Activated T-helper 1 cell treated with anti-CD3 and anti-CD28 coated beads, Interleukin-12 subunit alpha, Interleukin-12 subunit beta, Interleukin-2, Interleukin-4 antibody, amounts not matched to agents 30 ng/mL and 10 ng/mL and 1 ng/mL, durations not matched to agents 14 hours and 24 hours and 36 hours (primary cell): ENCODE measurements around the gene TMEM212. TPM values are rescaled to one million over a fixed set of nuclear protein-coding genes. Genes with fewer than 3 reads are reported as not detected.

ENCODE experiments used
- DNase-seq: peaks from one replicate; pipeline ENCODE4 v3.0.0; 2021; ENCODE audit warnings: low spot score
- H3K27ac Mint-ChIP-seq: one replicate; pipeline ENCODE4 v1.8.0; 2021; ENCODE audit warnings: mild to moderate bottlenecking, mixed read lengths
- H3K27me3 Mint-ChIP-seq: one replicate; pipeline ENCODE4 v1.8.0; 2022; ENCODE audit warnings: mild to moderate bottlenecking, moderate library complexity, mixed read lengths; ENCODE audit not compliant: insufficient read depth
- H3K36me3 Mint-ChIP-seq: one replicate; pipeline ENCODE4 v1.8.0; 2021; ENCODE audit warnings: low read depth, mixed read lengths
- H3K4me1 Mint-ChIP-seq: one replicate; pipeline ENCODE4 v1.8.0; 2021; ENCODE audit warnings: low read depth, mixed read lengths
- H3K4me3 Mint-ChIP-seq: one replicate; pipeline ENCODE4 v1.8.0; 2021; ENCODE audit warnings: mild to moderate bottlenecking, moderate library complexity, mixed read lengths
- H3K9me3 Mint-ChIP-seq: one replicate; pipeline ENCODE4 v1.8.0; 2021; ENCODE audit warnings: mixed read lengths
- intact Hi-C: fragments of 100-400 bp; cut with micrococcal nuclease; formaldehyde crosslinking; loops from one replicate; pipeline ENCODE4 v1.15.1; 2024
- total RNA-seq: library from RNA; stranded (reverse); gene quantifications from 2 replicates; pipeline ENCODE4 v1.2.3, GENCODE V29; 2022

The TMEM212 gene
- total RNA-seq: not detected in 2 replicates

DNA sequence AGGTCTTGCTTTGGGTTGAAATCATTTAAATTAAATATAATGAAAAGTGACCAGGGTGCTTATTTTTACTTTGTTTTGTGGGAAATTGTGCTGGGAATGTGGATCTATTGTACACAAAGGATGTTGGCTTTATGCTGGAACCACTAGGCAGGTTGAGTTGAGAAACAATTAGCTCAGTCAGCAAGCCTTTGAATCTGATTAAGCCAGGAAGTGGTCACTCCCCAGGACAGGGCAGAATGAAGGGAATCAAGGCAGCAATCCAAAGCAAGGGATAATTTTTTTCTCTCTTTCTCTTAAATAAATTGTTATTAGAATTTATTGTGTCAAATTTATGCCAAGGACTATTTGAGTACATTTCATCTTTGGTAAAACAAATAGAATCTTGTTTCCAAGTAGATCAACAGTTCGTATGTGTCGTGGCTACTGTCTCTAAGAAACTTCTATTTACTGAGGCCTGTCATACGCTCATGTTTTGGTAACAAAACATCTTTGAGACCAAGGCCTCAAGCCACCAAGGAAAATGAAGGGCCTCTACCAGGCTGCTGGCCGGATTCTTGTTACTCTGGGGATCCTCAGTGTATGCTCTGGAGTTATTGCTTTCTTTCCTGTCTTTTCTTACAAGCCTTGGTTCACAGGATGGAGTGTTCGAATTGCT is at the start of gene TMEM212:
TMEM212 (plus strand) TSS at position 486 of the 655 bp plus-strand sequence; CDS start at position 521, 35 bp downstream.
- intact Hi-C loops: loop anchor here (10.0 kb wide), 2 partner anchors 262 to 588 kb away; no protein-coding TSS in a partner anchor
- H3K27ac Mint-ChIP-seq: no peak within 1 kb of the TSS
- peaks cover 8% of the 10 kb centered on the region for H3K9me3 Mint-ChIP-seq
- H3K4me1 Mint-ChIP-seq: peaks cover 20% of the 10 kb centered on the region
- H3K4me3 Mint-ChIP-seq: no peak within 1 kb of the TSS
- peaks cover 2% of the 10 kb centered on the region for H3K36me3 Mint-ChIP-seq
- DNase-seq: no peak
- peaks cover 22% of the 10 kb centered on the region for H3K27me3 Mint-ChIP-seq

DNA sequence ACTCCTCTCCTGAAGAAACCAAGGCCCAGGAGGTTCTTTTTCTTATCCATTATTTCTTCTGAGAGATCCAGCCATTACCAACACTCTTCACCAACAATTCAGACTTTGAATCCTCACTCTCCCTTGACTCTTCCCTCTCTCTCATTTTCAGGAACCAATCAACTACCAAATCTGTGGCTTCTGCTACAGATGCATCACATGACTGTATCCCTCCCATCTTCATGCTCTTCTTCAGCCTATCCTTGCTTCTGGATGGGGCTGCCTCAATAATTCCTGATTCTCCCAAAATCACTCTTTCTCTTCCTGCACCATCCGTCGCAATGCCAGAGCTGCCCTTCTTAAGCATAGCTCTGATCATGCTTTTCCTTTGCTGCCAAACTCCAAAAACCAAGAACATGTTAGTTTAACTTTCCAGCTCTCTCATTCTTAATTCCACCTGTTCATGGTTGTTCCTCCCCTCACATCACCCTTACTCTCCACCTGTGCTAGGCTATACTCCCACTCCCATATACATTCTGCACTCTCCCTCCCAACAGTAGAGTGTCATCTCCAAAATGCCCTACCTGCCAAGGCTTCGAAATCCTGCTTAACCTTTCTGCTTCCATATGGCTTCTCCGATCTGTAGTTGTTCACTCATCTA is 46.4 kb upstream of the TMEM212 start:
- no peak overlapping the region for H3K4me3 Mint-ChIP-seq
- H3K4me1 Mint-ChIP-seq: no peaks in the 10 kb centered on the region
- no peaks in the 10 kb centered on the region for H3K36me3 Mint-ChIP-seq
- intact Hi-C loops: no loop called here
- no peak overlapping the region for H3K27ac Mint-ChIP-seq
- peaks cover 4% of the 10 kb centered on the region for H3K27me3 Mint-ChIP-seq
- DNase-seq: no peak
- no peaks in the 10 kb centered on the region for H3K9me3 Mint-ChIP-seq

DNA sequence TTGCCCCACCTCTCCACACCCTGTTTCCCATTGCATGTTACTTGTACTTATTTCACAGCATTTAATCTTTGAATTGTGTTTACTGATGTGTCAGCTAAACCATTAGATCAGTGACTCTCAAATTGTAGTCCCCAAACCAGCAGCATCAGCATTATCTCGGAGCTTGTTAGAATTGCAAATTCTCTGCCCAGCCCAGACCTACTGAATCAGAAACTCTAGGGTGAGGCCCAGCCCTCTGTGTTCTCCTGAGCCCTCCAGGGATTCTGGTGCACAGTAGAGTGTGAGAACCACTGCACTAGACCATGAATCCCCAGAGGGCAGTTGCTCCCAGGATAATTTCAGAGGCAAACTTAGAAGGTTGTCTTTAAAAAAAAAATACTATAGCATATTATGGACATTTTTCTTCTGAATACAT is 45.9 kb upstream of the TMEM212 start:
- Mint-ChIP-seq H3K36me3 (no peaks in the 10 kb centered on the region), H3K27ac (no peak overlapping the region), H3K9me3 (no peaks in the 10 kb centered on the region), H3K4me1 (no peaks in the 10 kb centered on the region), H3K4me3 (no peak overlapping the region), H3K27me3 (peaks cover 7% of the 10 kb centered on the region)
- intact Hi-C loops: no loop called here
- no peak for DNase-seq

DNA sequence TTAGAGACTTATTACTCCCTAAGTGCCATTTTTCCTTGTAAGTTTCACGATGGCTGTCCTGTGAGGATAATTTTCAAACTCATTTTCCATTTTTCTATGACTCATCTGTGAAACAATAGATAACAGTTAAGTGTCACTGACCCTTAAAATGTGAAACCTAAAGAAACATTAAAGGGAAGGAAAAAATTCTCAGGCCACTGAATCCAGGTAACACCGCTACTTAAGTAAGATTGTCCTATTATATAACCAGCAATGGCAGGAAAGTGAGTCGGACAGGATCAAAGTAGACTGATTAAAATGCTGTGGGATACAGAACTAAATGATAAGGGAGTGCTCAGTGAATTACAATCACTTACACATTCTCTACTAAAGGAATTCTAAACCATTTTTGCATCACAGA is 45.3 kb upstream of the TMEM212 start:
- intact Hi-C loops: no loop called here
- peaks cover 9% of the 10 kb centered on the region for H3K27me3 Mint-ChIP-seq
- no peak for DNase-seq
- no peaks in the 10 kb centered on the region for H3K36me3 Mint-ChIP-seq
- no peaks in the 10 kb centered on the region for H3K4me1 Mint-ChIP-seq
- no peak overlapping the region for H3K4me3 Mint-ChIP-seq
- H3K9me3 Mint-ChIP-seq: no peaks in the 10 kb centered on the region
- no peak overlapping the region for H3K27ac Mint-ChIP-seq

DNA sequence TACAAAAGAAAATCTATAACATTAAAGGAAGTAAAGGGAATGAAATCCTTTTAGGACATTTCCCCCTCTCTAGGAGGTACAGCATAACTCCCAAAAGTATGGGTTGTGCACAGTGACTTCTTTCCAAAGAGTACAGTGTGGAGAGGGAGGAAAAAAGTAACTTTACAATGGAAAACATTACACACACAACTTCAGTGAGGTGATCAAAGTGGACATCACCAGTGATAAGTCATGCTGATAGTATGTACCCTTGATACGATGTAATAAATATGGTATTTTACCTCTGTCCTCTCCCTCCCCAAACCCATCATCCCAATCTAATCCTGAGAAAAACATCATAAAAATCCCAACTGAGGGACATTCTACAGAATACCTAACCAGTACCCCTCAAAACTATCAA is 43.6 kb upstream of the TMEM212 start:
- no peak for DNase-seq
- intact Hi-C loops: no loop called here
- Mint-ChIP-seq H3K4me3 (no peak overlapping the region), H3K27ac (no peak overlapping the region), H3K9me3 (no peaks in the 10 kb centered on the region), H3K36me3 (no peaks in the 10 kb centered on the region), H3K27me3 (peaks cover 9% of the 10 kb centered on the region), H3K4me1 (no peaks in the 10 kb centered on the region)

DNA sequence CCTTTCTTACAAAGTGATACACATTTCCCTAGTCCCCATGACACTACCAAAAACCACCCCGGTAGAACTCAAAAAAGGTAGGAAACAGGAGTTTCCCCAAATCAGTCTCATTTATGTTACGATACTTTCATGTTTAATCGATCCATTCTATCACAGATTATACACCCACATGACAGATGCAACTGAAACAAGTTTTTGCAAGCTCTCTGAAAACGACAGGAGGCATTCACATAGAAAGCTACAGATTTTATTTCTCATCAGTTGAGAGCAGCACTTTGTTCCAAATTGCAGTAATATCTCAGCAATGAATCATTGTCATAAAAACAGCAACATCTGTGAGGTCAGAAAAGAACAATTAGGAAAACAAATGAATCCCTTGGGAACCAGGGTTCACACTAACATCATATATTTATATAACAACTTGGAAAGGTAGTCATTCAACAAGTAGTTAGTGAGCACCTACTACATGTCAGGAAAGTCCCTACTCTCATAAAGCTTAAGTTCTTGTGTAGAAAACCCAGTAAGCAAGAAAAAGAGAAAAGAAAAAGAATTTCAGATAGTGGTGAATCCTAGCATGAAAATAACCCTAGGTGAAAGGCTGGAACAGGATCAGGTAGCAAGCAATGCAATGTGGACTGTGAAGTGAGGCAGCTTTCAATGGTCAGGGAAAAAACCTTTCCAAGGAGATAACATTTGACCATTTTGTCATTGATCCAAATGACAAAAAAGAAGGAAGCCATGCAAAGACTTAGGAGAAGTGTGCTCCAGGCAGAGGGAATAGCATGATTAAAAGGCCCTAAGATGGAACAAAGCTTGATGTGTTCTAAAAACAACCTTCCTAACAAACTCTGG is 41.2 kb upstream of the TMEM212 start:
- intact Hi-C loops: no loop called here
- Mint-ChIP-seq H3K9me3 (no peaks in the 10 kb centered on the region), H3K4me1 (no peaks in the 10 kb centered on the region), H3K4me3 (no peak overlapping the region), H3K27ac (no peak overlapping the region), H3K36me3 (no peaks in the 10 kb centered on the region), H3K27me3 (peaks cover 15% of the 10 kb centered on the region)
- DNase-seq: no peak

DNA sequence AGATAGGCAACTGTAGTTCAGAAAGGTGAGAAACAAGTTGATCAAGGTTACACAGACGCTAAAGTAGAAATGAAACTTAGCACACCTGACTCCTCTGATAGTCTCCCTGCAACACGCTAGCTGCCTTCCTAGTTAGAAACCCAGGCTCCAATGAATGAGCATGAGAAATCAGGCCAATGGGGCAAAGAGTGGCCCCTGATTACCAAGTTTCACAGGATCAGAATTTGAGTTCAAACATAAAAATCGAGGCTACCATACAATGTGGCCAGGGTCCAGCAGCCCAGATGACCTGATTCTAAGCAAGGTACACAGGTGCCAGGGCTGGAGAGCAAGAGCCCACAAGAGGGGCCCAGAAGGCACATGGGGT is 40.6 kb upstream of the TMEM212 start:
- Mint-ChIP-seq H3K4me3 (no peak overlapping the region), H3K9me3 (no peaks in the 10 kb centered on the region), H3K4me1 (no peaks in the 10 kb centered on the region), H3K27ac (no peak overlapping the region), H3K36me3 (no peaks in the 10 kb centered on the region), H3K27me3 (peaks cover 15% of the 10 kb centered on the region)
- intact Hi-C loops: no loop called here
- DNase-seq: no peak

DNA sequence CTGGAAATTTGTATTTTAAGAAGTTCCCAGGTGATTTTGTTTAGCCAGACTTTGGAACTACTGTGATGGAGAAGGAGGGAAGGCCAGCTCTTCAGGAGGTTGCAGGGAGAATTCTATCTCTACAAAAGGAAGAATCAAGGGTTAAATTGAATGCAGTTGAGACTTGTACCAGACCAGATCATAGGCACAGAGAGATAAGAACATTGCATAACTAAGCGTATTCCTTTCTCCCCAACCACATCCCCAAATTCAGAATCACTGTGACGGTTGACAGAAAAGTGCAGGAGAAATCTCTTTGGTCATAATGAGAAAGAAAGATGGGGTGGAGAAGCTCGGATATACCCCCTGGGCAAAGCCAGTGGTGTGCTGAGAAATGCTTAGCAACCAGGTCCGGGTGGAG is 40.1 kb upstream of the TMEM212 start:
- peaks cover 2% of the 10 kb centered on the region for H3K36me3 Mint-ChIP-seq
- no peaks in the 10 kb centered on the region for H3K4me1 Mint-ChIP-seq
- no peak for DNase-seq
- no peak overlapping the region for H3K27ac Mint-ChIP-seq
- intact Hi-C loops: no loop called here
- no peak overlapping the region for H3K4me3 Mint-ChIP-seq
- H3K27me3 Mint-ChIP-seq: peaks cover 19% of the 10 kb centered on the region
- no peaks in the 10 kb centered on the region for H3K9me3 Mint-ChIP-seq

DNA sequence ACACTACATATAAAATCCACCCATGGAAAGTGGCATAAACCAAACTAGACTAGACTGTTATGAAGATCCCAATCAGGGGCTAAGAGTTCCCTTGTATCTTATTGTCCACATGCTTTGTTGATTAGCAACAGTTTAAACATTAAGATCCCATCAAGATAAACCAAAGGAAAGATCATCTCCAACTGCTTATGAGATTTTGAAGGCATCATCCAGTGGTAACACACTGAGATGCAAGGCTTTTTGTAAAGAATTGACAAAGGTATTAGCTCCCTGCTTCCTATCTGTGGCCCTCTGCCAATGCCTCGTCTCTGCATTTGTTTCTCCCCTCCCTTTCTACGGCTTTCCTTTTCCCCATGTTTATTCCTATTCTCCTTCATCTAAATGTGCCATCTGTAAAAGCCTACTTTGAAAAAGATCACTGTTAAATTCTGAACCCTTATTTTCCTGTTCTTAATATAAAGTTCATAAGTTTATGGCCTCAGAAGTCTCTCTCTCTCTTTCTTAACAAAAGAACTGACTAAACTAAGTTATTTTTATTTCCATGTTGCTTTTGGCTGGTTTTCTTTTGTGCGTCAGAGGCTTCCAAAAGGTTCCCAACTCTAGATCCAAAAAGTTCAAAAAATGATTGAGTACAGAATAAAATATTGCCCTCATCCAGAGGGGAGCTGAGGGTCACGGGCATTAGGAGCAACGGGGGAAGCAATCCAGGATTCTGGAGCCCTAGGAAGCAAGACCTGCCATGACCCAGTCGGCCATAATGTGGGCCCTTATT is 38.3 kb upstream of the TMEM212 start:
- Mint-ChIP-seq H3K4me3 (no peak overlapping the region), H3K27ac (no peak overlapping the region), H3K27me3 (peaks cover 28% of the 10 kb centered on the region), H3K36me3 (peaks cover 5% of the 10 kb centered on the region), H3K4me1 (peaks cover 7% of the 10 kb centered on the region), H3K9me3 (no peaks in the 10 kb centered on the region)
- DNase-seq: no peak
- intact Hi-C loops: no loop called here

DNA sequence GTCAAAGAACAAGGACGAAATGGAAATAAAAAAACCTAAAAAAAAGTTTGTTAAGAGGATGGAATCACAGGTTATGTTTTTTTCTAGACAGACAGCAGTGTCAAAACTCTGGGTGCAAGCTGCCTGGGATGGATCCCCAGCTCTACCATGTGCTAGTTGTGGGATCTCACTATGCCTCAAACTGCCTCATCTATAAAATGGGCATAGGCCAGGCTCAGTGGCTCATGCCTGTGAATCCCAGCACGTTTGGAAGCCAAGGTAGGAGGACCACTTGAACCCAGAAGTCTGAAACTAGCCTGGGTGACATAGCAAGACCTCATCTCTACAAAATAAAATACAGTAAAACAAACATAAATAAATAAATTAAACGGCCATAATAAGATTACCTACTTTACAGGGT is 37.5 kb upstream of the TMEM212 start:
- H3K9me3 Mint-ChIP-seq: no peaks in the 10 kb centered on the region
- H3K27me3 Mint-ChIP-seq: peaks cover 32% of the 10 kb centered on the region
- intact Hi-C loops: no loop called here
- H3K36me3 Mint-ChIP-seq: peaks cover 5% of the 10 kb centered on the region
- no peak overlapping the region for H3K27ac Mint-ChIP-seq
- DNase-seq: no peak
- H3K4me3 Mint-ChIP-seq: no peak overlapping the region
- peaks cover 9% of the 10 kb centered on the region for H3K4me1 Mint-ChIP-seq

DNA sequence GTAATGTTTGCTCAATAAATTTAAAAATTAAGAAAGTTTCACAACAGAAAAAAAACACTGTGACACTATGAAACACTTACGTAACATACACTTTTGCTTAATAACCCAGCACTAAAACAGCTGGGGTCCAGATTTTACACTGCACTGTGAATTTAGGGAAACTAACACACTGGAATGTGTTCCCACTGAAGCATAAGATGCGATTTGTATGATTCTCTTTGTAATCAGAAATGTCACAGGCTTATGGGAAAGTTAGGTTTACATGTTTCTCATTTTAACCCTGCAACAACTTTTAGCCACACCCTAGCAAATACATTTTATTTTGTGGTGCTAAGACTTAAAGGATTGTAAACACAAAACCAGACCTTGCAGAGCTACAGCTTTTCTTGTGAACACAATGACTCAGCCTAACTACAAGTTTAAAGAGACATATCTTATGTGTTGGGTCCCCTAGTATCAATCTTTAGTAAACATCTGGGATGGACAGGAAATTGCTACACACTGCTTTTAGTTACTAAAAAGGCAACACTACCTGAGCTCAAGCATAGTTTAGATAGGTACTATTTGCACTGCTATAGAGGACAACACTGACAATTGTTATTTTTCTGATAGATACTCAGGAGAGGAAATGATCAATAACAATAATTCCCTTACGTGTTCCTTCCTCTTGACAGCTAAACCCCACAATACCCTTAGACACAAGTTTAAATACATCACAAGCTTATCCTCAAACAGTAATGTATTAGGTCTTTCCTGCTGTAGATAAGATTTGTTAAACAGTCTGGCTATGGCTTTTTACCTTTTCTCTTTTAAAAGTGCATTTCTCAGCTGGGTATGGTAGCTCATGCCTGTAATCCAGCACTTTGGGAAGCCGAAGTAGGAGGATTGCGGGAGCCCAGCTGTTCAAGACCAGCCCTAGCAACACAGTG is 36.7 kb upstream of the TMEM212 start:
- H3K36me3 Mint-ChIP-seq: peaks cover 5% of the 10 kb centered on the region
- no peak overlapping the region for H3K4me3 Mint-ChIP-seq
- intact Hi-C loops: no loop called here
- no peaks in the 10 kb centered on the region for H3K9me3 Mint-ChIP-seq
- no peak for DNase-seq
- H3K4me1 Mint-ChIP-seq: peaks cover 9% of the 10 kb centered on the region
- H3K27ac Mint-ChIP-seq: no peak overlapping the region
- peaks cover 38% of the 10 kb centered on the region for H3K27me3 Mint-ChIP-seq

DNA sequence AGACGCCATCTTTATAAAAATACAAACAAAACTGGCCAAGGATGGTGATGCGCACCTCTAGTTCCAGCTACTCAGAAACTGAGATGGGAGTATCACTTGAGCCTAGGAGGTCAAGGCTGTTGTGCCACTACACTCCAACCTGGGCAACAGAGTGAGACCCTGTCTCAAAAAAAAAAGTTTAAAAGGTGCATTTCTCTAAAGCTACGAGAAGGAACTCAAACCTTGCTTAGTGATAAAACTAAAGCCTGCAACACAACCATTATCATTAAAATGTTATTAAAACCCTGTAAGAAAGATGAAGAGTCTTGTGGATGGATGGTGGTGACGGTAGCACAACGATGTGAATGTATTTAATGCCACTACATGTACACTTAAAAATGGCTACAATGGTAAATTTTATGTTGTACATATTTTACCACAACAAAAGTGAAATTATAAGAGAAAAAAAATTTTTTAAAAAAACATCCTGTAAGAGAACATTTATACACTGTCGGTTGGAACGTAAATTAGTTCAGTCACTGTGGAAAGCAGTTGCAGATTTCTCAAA is 35.9 kb upstream of the TMEM212 start:
- no peak overlapping the region for H3K27ac Mint-ChIP-seq
- intact Hi-C loops: no loop called here

More for the DNA sequence above, 35.9 kb upstream of the TMEM212 start:
- Mint-ChIP-seq H3K27me3 (peaks cover 41% of the 10 kb centered on the region), H3K9me3 (no peaks in the 10 kb centered on the region), H3K4me1 (peaks cover 9% of the 10 kb centered on the region), H3K36me3 (peaks cover 5% of the 10 kb centered on the region), H3K4me3 (no peak overlapping the region)
- no peak for DNase-seq
